Tibial nerve (tissue), 3 donors: ENCODE data around the gene FCRLB.

Source experiments
- CTCF ChIP-seq, 5 experiments: fragments of 200-600 bp in 3 of 5; fragments of 450-650 bp in 2 of 5; sonication (generic) in 3 of 5; IDR thresholded peaks; one replicate each; pipeline ENCODE4 v1.5.1; 2016 to 2019; ENCODE audit warnings: antibody characterized with exemption in 5 of 5, mild to moderate bottlenecking in 3 of 5, moderate library complexity in 2 of 5
- POLR2A ChIP-seq, 2 donors: fragments of 450-650 bp; IDR thresholded peaks; one replicate each; pipeline ENCODE4 v1.6.1; 2017; ENCODE audit warnings: antibody characterized with exemption in 2 of 2, mild to moderate bottlenecking in 2 of 2, moderate library complexity in 2 of 2

- TF ChIP-seq CTCF (IDR thresholded peaks at IDR 0.05) (no peak), POLR2A (IDR thresholded peaks at IDR 0.05) (no peak)
These were observed 10.8 kb upstream of the FCRLB start for GRCh38 chr1:161710560-161710959.
